ENCODE results near the gene ZNF526.

The ZNF526 gene, protein sequence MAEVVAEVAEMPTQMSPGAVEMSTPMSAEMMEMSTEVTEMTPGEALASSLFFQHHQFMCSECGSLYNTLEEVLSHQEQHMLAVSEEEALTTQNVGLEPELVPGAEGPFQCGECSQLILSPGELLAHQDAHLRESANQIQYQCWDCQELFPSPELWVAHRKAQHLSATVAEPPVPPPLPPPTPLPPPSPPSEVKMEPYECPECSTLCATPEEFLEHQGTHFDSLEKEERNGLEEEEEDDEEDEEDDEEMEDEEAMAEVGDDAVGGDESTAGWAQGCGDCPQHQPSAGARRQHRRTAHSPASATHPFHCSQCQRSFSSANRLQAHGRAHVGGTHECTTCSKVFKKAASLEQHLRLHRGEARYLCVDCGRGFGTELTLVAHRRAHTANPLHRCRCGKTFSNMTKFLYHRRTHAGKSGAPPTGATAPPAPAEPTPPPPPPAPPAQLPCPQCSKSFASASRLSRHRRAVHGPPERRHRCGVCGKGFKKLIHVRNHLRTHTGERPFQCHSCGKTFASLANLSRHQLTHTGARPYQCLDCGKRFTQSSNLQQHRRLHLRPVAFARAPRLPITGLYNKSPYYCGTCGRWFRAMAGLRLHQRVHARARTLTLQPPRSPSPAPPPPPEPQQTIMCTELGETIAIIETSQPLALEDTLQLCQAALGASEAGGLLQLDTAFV

DNA sequence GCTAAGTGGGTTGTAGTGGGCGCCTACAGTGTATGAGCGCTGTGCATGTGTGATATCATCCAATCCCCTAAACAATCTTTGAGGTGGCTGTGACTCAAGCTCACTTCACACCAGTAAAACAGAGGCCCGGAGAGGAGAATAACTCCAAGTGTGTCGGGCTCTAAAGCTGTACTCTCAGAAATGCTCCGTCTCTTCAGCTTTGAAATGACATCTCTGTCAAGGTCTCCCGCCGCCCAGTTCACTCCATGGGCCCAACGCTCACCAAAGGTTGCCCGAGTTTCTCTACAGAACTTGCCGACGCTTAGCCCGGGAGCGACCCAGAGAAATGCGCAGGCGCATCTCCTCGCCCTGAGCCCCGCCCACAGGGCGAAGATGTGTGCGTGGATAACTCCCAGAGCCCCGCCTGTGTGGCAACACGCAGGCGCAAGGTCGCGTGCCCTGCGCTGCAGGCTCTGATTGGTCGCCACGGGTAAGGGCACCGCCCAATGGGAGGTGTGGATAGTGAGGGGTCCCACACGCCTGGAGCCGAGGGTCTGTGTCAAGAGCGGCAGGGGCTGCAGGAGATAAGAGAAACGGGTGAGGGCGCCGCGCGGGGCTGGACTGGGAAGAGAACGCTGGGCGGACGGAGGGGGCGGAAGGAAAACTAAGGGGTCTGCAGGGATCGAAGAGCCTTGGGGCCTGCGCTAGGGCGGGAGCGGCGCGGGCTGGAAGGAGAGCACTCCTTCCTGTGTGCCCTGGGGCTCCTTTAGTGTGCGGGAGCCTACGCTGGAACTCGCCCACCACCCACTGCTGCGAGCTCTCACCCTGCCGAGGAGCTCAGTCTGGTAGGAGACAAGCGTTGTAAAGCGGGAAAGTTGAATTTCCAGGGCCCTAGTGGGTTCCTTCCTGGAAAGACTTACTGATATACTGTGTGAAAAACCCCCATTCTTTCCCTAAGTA lies at the start of gene ZNF526:
ZNF526 (plus strand) TSS at position 501 of the 939 bp plus-strand sequence. CDS start 4,092 bp downstream, outside the sequence.
- peak; percentile 100 for DNase-seq (ENCODE audit: low spot score)

DNA sequence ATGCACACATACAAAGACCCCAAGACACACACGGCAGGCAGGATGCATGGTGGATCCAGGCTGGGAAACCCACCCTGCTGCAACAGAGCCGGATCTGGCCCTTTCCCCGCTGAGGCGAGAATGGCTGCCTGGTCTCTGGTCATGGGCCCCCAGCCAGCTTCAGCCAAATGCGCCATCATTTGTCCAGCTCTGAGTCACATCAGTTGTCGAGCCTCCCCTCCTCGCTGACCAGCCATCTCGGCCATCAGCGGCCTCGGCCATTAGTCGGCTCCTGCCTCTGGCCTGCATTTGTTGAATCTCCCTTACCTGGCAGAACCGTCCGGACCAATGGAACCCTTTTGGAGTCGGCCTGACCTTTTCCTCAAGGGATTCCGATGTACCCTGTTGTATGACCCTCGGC lies 49.4 kb upstream of the ZNF526 start:
- no peak for DNase-seq (ENCODE audit: low spot score)

- no peak for DNase-seq (ENCODE audit: low spot score)
Measured at GRCh38 chr19:42172261-42172660, 47.9 kb upstream of the ZNF526 start.

- no peak for DNase-seq (ENCODE audit: low spot score)
Measured at GRCh38 chr19:42173695-42174094, 46.4 kb upstream of the ZNF526 start.

GRCh38 chr19:42174188-42174587 lies 45.9 kb upstream of the ZNF526 start:
- DNase-seq (ENCODE audit: low spot score) = no peak

DNA sequence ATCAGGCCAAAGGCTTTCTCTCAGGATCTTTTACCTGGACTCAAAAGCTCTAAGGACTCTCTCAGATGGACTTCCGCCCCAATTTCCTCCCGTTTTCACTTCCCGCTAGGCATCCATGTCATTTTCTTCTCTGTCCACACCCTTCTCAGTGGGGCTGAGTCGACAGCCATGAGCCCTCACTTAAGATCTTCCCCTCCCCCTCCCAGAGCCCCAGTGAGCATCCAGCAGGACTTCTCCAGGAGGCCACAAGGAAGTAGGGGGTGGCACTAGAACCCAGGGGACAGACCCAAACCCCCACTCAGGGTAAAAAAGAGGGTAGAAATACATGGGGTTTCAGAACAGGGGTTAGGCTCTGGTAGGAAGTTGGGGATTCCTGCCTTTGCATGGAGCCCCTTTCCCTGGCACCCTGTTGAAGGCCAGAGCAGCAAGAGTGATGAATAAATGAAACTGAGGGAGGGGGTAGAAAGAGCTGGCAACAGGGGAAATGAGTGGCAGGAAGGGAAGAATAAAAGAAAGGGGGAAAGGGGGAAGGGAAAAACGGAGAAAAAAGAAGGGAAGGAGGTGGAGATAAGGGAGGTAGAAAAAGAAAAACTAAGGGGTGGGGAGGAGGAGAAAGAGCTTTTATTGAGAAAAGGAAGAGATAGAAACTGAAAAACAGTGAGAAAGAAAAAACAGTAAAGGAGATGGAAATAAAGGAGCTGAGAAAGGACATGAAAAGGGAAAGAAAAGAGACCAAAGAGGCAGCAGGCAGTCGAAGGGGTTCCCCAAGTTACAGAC lies 45.0 kb upstream of the ZNF526 start:
- no peak for DNase-seq (ENCODE audit: low spot score)

DNA sequence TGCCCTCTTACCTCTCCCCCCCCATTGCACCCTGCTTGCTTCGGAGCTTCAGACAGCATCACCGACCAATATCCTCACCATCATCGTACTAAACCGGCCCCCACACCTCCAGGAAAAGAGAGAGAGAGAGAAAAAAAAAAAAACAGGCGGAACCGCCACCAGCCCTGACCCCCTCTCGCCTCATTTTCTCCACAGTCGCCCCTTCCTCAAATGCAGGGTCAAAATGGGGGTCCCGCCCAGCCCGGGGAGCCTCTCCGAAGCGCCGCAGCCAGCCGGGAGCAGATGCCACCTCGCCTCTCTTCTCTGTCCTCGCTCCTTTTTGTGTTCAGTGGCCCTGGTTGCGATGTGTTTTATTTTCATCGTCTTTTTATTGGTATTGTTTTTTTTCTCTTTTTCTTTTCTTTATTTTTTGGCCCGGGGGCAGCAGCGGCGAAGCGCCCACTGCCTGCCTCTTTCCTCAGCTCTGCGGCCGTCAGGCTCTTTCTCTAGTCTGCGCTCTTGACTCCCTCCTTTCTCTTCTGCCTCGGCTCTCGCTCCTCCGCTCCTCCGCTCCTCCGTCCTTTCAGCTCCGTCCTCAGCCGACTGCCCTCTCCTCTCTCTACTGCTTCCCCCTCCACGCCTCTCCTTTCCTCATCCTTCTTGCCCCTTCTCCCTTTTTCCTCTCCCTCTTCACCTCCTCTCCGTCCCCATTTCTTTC lies 44.0 kb upstream of the ZNF526 start:
- DNase-seq (ENCODE audit: low spot score) = no peak

DNA sequence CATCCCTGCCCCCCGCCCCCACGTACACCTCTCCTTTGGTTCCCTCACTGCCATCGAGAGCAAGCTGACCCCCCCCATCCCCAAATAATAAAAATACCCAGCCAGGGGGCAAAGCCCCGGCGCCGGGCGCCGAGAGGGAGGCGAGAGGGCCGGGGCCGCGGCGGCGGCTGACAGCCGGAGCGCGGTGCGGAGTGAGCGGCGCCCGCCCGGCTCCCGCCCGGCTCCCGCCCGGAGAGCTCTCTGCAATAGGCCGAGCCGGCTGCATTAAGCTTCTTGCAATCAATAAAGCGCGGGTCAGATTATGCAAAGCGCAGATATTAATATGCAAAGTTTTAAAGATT lies 43.5 kb upstream of the ZNF526 start:
- peak; percentile 65 for DNase-seq (ENCODE audit: low spot score)

GRCh38 chr19:42176990-42177685 lies 43.0 kb upstream of the ZNF526 start:
- DNase-seq (ENCODE audit: low spot score) = peak; percentile 89

DNA sequence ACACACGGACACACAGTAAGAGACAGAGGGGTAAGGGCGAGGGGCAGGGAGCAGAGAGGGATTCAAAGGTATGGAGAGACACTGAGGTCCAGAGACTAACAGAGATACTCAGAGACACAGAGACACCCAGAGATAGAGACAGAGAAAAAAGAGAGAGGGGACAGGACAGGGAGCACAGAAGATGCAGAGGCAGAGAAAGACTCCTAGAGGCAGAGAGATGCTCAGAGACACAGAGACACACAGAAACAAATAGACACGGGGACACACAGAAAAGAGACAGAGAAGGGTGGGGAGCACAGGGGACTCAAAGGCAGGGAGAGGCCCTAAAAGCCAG lies 42.5 kb upstream of the ZNF526 start:
- no peak for DNase-seq (ENCODE audit: low spot score)

DNA sequence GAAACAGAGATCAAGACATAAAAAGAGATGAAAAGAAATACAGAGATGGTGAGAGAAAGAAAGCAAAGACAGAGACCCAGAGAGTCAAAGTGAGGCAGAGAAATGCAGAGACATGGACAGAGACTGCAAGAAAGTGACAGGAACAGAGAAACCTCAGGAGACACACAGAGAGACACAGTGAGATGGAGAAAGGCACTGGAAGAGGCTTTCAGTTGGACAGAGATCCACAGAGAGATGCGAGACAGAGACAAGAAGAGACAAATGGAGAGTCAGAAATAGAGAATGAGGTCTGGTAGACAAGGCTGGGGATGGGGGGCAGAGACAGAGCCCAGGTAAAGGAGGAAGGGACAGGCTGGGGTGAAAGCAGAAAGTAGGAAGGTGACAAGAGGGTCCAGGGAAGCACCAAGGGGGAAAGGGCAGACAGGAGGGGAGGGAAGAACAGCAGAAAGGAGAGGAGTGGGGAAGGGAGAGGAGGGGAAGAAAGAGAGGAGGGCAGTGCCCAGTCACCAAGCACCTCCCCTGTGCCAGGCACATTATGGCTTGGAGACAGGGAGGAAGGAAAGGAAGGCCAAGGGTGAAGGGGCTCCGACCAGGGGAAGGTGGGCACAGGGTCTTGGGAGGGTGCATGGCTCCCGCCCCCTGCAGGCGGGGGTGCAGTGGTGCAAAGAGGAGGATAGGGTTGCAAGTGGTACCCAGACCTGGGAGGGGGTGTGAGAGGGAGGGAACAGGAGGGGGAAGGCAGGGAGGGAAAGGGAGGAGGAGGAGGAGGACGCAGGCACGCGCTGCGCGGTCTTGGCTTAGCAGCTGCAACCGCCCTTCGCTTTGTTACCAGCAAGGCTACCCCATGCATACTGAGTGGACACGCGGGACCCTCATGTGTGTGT lies 41.1 kb upstream of the ZNF526 start:
- no peak for DNase-seq (ENCODE audit: low spot score)

DNA sequence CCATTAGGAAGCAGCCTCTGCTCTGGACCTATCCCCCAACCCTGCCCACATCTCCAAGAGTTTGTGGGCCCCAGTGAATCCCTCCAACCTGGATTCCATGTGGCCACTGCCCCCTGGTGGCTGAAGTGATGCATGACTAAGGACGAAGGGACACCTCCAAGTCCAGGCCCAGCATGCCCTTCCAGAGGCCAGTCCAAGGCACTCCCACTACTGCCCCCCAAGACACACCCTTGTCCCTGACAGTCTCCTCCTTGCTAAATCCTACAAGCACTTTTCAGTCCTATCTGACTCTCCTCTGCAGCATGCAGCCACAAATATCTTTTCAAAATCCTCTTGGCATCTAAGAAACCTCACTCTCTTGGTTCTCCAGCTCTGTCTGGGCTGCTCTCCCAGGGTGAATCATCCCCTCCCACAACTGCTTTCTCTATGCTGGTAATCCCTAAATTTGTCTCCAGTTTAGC lies 35.7 kb upstream of the ZNF526 start:
- DNase-seq (ENCODE audit: low spot score) = peak; percentile 90

DNA sequence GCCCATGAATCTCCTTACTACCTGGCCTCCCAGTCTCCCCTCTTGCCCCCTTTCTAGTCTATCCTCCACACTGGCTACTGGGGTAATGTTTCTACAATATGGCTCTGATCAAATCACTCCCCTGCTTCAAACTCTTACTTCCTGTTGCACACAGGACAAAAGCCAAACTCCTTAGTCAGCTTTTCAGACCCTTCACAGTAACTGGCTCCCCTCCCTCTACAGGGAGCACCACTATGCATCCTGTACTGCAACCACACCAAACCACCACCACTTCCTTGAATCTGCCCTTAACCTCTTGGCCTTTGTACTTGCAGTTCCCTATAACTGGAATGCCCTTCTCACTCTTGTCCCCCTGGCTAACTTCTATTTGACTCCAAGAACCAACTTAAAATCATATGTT lies 34.8 kb upstream of the ZNF526 start:
- no peak for DNase-seq (ENCODE audit: low spot score)

DNA sequence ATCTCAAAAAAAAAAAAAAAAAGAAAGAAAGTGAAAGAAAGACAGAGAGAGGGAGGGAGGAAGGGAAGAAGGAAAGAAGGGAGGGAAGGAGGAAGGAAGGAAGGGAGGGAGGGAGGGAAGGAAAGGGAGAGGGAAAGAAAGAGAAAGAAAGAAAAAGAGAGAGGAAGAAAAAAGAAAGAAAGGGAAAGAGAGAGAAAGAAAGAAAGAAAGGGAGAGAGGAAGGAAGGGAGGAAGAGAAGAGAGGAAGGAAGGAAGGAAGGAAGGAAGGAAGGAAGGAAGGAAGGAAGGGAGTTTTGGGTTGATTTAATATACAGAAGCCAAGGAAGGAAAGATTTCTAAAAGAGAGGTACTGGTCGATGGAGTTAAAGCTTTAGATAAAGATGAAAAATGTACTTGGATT lies 31.4 kb upstream of the ZNF526 start:
- no peak for DNase-seq (ENCODE audit: low spot score)

- DNase-seq (ENCODE audit: low spot score) = no peak
Measured at GRCh38 chr19:42189133-42189532, 31.0 kb upstream of the ZNF526 start.

- no peak for DNase-seq (ENCODE audit: low spot score)
Measured at GRCh38 chr19:42191330-42191729, 28.8 kb upstream of the ZNF526 start.

DNA sequence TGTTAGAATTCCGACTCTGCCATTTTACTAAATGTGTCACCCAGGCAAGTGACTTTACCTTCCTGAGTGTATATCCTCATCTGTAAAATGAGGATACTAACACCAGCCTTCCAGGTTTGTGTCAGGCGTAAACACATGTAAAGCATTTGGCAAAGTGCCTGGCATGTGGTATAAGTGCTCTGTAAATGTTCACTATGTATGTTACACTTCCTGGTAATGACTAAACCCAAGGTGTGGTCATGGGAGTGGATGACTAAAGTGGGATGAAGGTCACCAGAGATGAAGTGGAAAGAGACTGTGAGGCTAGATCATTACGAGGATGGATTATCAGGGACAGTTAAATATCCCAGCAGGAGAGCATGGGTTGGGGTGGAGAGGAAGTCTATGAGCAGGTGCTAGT lies 28.3 kb upstream of the ZNF526 start:
- peak; percentile 71 for DNase-seq (ENCODE audit: low spot score)

- no peak for DNase-seq (ENCODE audit: low spot score)
Measured at GRCh38 chr19:42193294-42193693, 26.8 kb upstream of the ZNF526 start.

GRCh38 chr19:42193706-42194105 lies 26.4 kb upstream of the ZNF526 start:
- DNase-seq (ENCODE audit: low spot score) = no peak
